Measurements from ENCODE around the gene FAM83C.

FAM83C gene

GRCh38 chr20:35292504-35293285, 470 bp upstream of the FAM83C start:
- Histone ChIP-seq H3K9ac (ENCODE audit: low read length) (no peak overlapping the region), H3K4me1 (ENCODE audit: low read length) (no peaks in the 10 kb centered on the region)

DNA sequence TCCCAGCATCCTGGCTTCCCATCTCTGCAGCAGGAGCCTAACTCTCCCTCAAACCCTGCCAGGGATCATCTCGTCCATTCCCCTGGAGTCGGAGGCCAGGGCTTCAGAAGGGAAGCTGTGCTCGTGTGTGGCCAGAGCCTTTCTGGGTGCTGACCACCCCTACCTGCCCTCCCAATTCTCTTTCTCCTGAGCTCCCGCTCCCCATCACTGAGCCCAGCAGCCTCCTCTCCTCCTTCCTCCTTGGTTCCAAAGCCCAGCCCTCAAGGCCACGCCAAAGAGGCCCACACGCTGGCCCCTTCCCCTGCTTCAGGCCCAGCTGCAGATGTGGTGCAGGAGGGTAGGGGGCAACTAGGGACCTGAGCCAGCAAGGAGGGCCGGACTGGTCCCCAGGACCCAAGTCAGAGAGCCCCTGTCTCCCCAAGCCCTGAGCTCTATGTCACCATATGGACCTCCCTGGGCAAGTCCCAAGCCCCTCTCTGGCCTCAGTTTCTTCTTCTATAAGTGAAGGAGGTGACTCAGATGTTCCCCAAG, 1.3 kb downstream of the FAM83C start:
- Histone ChIP-seq H3K27me3 (ENCODE audit: low read depth, low read length) (no peaks in the 10 kb centered on the region), H2AFZ (ENCODE audit: low read depth, low read length) (no peak overlapping the region), H3K27ac (ENCODE audit: low read length) (no peak overlapping the region), H3K79me2 (ENCODE audit: low read length) (no peaks in the 10 kb centered on the region), H3K36me3 (replicated peaks; ENCODE audit: low read depth, low read length) (no peaks in the 10 kb centered on the region), H4K20me1 (ENCODE audit: insufficient read depth, low read length) (no peaks in the 10 kb centered on the region), H3K4me3 (ENCODE audit: low read length) (no peak overlapping the region), H3K4me2 (ENCODE audit: low read length) (no peak overlapping the region), H3K9ac (ENCODE audit: low read length) (no peak overlapping the region), H3K4me1 (ENCODE audit: low read length) (peaks cover under 1% of the 10 kb centered on the region; the same call in 1 of the 2 replicates), H3K9me3 (ENCODE audit: insufficient read depth, low read length) (no peaks in the 10 kb centered on the region)
- TF ChIP-seq EZH2phosphoT487 (IDR thresholded peaks at IDR 0.05; ENCODE audit: low read depth) = no peak
- TF ChIP-seq, protein P1, sequence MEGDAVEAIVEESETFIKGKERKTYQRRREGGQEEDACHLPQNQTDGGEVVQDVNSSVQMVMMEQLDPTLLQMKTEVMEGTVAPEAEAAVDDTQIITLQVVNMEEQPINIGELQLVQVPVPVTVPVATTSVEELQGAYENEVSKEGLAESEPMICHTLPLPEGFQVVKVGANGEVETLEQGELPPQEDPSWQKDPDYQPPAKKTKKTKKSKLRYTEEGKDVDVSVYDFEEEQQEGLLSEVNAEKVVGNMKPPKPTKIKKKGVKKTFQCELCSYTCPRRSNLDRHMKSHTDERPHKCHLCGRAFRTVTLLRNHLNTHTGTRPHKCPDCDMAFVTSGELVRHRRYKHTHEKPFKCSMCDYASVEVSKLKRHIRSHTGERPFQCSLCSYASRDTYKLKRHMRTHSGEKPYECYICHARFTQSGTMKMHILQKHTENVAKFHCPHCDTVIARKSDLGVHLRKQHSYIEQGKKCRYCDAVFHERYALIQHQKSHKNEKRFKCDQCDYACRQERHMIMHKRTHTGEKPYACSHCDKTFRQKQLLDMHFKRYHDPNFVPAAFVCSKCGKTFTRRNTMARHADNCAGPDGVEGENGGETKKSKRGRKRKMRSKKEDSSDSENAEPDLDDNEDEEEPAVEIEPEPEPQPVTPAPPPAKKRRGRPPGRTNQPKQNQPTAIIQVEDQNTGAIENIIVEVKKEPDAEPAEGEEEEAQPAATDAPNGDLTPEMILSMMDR (IDR thresholded peaks at IDR 0.05; ENCODE audit: low read depth, low read length) = no peak

More at GRCh38 chr20:35292504-35293285, 470 bp upstream of the FAM83C start:
- H4K20me1 ChIP-seq (ENCODE audit: insufficient read depth, low read length) = no peaks in the 10 kb centered on the region
- H3K4me3 ChIP-seq (ENCODE audit: low read length) = no peak overlapping the region
- no peaks in the 10 kb centered on the region for H3K36me3 ChIP-seq (replicated peaks; ENCODE audit: low read depth, low read length)
- no peak overlapping the region for H2AFZ ChIP-seq (ENCODE audit: low read depth, low read length)
- H3K4me2 ChIP-seq (ENCODE audit: low read length) = no peak overlapping the region
- no peak for TF ChIP-seq EZH2phosphoT487 (IDR thresholded peaks at IDR 0.05; ENCODE audit: low read depth)
- TF ChIP-seq, protein P1 (IDR thresholded peaks at IDR 0.05; ENCODE audit: low read depth, low read length) = no peak
- no peaks in the 10 kb centered on the region for H3K27me3 ChIP-seq (ENCODE audit: low read depth, low read length)
- H3K79me2 ChIP-seq (ENCODE audit: low read length) = no peaks in the 10 kb centered on the region
- no peaks in the 10 kb centered on the region for H3K9me3 ChIP-seq (ENCODE audit: insufficient read depth, low read length)
- H3K27ac ChIP-seq (ENCODE audit: low read length) = no peak overlapping the region

DNA sequence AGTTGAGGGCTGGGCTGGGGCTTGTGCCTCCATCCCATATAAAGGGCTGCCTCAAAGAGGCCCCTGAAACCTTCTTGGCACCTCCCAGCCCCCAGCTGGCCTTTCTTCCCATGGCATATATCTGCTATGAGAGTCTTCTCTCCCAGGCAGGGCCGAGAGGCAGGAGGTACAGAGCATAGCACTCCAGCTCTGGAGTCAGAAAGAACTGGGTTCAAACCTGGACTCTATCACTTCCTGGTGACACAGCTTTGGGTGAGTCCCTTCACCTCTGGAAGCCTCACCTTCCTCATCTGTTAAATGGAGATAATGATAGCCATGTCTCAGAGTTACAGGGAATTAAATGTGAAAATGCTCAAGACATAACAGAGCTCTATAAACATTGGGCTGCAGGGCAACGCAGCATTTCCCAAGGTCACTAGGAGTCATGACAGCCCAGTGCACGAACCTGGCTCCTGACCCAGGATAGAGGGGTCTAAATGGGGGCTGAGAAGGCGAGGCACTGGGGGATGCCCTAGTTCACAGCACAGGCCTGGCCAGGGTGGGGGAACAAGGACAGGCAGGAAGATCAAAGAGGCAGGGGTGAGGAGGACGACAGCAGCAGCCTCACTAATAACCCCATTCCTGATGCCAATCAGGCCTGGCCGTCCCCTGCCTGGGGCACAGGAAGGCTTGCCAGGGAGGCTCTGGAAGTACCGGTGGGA, 1.9 kb downstream of the FAM83C start:
- H3K4me2 ChIP-seq (ENCODE audit: low read length) = no peak overlapping the region
- H3K9me3 ChIP-seq (ENCODE audit: insufficient read depth, low read length) = no peaks in the 10 kb centered on the region
- TF ChIP-seq, protein P1 (IDR thresholded peaks at IDR 0.05; ENCODE audit: low read depth, low read length) = no peak
- no peak for TF ChIP-seq EZH2phosphoT487 (IDR thresholded peaks at IDR 0.05; ENCODE audit: low read depth)
- no peak overlapping the region for H3K4me3 ChIP-seq (ENCODE audit: low read length)
- H3K27me3 ChIP-seq (ENCODE audit: low read depth, low read length) = no peaks in the 10 kb centered on the region
- H3K79me2 ChIP-seq (ENCODE audit: low read length) = no peaks in the 10 kb centered on the region
- H3K4me1 ChIP-seq (ENCODE audit: low read length) = peaks cover 6% of the 10 kb centered on the region
- H2AFZ ChIP-seq (ENCODE audit: low read depth, low read length) = no peak overlapping the region
- no peaks in the 10 kb centered on the region for H4K20me1 ChIP-seq (ENCODE audit: insufficient read depth, low read length)
- no peak overlapping the region for H3K27ac ChIP-seq (ENCODE audit: low read length)
- H3K36me3 ChIP-seq (replicated peaks; ENCODE audit: low read depth, low read length) = no peaks in the 10 kb centered on the region
- H3K9ac ChIP-seq (ENCODE audit: low read length) = no peak overlapping the region

Data from OCI-LY3 (cell line).